VCaP (cell line): ENCODE data around the gene RHOT2.

Experiments
- H3K27ac ChIP-seq: fragments of 450-650 bp; 2 replicates; pipeline ENCODE4 v1.5.1; 2017
- TF ChIP-seq, protein P1 (sequence below): fragments of 450-650 bp; conservative IDR thresholded peaks from 2 replicates; pipeline ENCODE4 v1.5.1; 2017; ENCODE audit warnings: mild to moderate bottlenecking, moderate library complexity

The RHOT2 gene

GRCh38 chr16:638836-639235 is 29.1 kb upstream of the RHOT2 start:
- H3K27ac ChIP-seq = no peak overlapping the region
- TF ChIP-seq, protein P1, sequence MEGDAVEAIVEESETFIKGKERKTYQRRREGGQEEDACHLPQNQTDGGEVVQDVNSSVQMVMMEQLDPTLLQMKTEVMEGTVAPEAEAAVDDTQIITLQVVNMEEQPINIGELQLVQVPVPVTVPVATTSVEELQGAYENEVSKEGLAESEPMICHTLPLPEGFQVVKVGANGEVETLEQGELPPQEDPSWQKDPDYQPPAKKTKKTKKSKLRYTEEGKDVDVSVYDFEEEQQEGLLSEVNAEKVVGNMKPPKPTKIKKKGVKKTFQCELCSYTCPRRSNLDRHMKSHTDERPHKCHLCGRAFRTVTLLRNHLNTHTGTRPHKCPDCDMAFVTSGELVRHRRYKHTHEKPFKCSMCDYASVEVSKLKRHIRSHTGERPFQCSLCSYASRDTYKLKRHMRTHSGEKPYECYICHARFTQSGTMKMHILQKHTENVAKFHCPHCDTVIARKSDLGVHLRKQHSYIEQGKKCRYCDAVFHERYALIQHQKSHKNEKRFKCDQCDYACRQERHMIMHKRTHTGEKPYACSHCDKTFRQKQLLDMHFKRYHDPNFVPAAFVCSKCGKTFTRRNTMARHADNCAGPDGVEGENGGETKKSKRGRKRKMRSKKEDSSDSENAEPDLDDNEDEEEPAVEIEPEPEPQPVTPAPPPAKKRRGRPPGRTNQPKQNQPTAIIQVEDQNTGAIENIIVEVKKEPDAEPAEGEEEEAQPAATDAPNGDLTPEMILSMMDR = no peak

GRCh38 chr16:640614-641013 is 27.3 kb upstream of the RHOT2 start:
- TF ChIP-seq, protein P1 = no peak
- no peak overlapping the region for H3K27ac ChIP-seq

DNA sequence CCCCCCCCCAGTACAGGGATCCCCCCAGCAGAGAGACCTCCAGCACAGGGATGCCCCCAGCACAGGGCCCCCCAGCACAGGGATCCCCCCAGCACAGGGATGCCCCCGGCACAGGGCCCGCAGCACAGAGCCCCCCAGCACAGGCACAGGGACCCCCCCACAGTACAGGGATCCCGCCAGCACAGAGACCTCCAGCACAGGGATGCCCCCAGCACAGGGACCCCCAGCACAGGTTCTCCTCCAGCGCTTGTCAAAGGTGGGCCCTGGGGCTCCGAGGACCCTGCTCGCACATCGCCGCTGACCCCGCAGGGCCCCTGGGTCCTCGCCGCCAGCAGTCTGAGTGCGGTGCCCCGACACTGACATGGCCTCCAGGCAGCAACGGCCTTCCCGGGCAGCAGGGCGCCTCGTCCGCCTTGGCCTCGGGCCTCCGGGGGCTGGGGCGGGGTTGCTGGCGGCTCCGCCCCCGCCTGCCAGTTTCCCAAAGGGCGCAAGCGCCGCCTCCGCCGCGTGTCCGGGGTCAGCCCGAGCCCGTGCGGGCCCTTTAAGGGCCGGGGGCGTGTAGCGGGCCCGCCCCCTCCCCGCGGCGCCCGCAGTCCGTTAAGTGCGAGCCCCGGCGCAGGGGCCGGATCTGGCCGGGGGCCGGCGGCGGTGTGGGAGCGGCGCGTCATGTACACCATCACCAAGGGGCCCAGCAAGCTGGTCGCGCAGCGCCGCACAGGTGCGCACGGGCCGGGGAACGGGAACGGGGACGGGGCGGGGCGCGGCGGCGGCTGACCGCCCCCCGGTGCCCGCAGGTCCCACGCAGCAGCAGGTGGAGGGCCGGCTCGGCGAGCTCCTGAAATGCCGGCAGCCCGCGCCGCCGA is 26.4 kb upstream of the RHOT2 start, which contains the start of gene MCRIP2:
Gene MCRIP2, plus strand, starts transcription at position 503 of the 863 bp plus-strand sequence. Its CDS starts 164 bp downstream, at position 667.
- peak within 1 kb of the TSS; percentile 86 for H3K27ac ChIP-seq
- TF ChIP-seq, protein P1 = no peak

GRCh38 chr16:642189-643049 is 25.5 kb upstream of the RHOT2 start:
- TF ChIP-seq, protein P1 = no peak
- H3K27ac ChIP-seq = peak overlapping the region; percentile 86

- TF ChIP-seq, protein P1 = no peak
- peak overlapping the region; percentile 86 for H3K27ac ChIP-seq
Observed at GRCh38 chr16:643050-643368, 24.9 kb upstream of the RHOT2 start.

GRCh38 chr16:644556-644955 is 23.4 kb upstream of the RHOT2 start:
- TF ChIP-seq, protein P1 = no peak
- no peak overlapping the region for H3K27ac ChIP-seq

- no peak overlapping the region for H3K27ac ChIP-seq
- TF ChIP-seq, protein P1 = no peak
Observed at GRCh38 chr16:645852-646678, 21.9 kb upstream of the RHOT2 start.
